ENCODE data around the gene GMPR2. TPM values are rescaled to one million over a fixed set of nuclear protein-coding genes. Genes with fewer than 3 reads are reported as not detected.

Gene GMPR2
- total RNA-seq, 1 donor = 87.7 TPM

- no peak for DNase-seq (ENCODE audit: low read depth)
- H3K4me3 ChIP-seq (ENCODE audit: low read depth, low read length) = no peak overlapping the region
- TF ChIP-seq, protein P1, sequence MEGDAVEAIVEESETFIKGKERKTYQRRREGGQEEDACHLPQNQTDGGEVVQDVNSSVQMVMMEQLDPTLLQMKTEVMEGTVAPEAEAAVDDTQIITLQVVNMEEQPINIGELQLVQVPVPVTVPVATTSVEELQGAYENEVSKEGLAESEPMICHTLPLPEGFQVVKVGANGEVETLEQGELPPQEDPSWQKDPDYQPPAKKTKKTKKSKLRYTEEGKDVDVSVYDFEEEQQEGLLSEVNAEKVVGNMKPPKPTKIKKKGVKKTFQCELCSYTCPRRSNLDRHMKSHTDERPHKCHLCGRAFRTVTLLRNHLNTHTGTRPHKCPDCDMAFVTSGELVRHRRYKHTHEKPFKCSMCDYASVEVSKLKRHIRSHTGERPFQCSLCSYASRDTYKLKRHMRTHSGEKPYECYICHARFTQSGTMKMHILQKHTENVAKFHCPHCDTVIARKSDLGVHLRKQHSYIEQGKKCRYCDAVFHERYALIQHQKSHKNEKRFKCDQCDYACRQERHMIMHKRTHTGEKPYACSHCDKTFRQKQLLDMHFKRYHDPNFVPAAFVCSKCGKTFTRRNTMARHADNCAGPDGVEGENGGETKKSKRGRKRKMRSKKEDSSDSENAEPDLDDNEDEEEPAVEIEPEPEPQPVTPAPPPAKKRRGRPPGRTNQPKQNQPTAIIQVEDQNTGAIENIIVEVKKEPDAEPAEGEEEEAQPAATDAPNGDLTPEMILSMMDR (IDR thresholded peaks at IDR 0.05; ENCODE audit: insufficient read depth, low read depth, low read length) = no peak
Observed at GRCh38 chr14:24254630-24255392, 22.1 kb downstream of the GMPR2 start.

GRCh38 chr14:24255438-24255837 is 22.7 kb downstream of the GMPR2 start:
- DNase-seq (ENCODE audit: low read depth) = no peak
- H3K4me3 ChIP-seq (ENCODE audit: low read depth, low read length) = no peak overlapping the region
- TF ChIP-seq, protein P1 (IDR thresholded peaks at IDR 0.05; ENCODE audit: insufficient read depth, low read depth, low read length) = no peak

- DNase-seq (ENCODE audit: low read depth) = no peak
- TF ChIP-seq, protein P1 (IDR thresholded peaks at IDR 0.05; ENCODE audit: insufficient read depth, low read depth, low read length) = no peak
- H3K4me3 ChIP-seq (ENCODE audit: low read depth, low read length) = no peak overlapping the region
Observed at GRCh38 chr14:24255931-24256711, 23.4 kb downstream of the GMPR2 start.

DNA sequence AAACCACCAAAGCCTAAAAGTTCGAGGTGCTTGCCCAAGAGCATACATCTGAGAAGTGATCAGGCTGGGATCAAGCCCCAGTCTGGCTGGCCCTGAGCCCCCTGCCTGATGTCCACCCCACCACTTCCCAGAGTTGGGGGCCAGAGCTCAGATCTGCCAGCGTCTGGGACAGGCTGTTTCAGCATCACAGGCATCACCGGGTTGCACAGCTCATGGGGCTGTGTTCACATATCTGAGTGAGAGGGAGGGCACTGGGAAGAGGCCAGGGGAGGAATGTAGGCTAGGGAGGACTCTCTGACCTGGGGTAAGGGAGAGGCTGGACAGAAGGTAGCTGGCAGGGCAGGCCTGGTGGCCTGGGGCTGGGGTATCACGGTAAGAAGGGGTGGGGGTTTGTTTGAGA is 24.2 kb downstream of the GMPR2 start:
- no peak overlapping the region for H3K4me3 ChIP-seq (ENCODE audit: low read depth, low read length)
- TF ChIP-seq, protein P1 (IDR thresholded peaks at IDR 0.05; ENCODE audit: insufficient read depth, low read depth, low read length) = no peak
- no peak for DNase-seq (ENCODE audit: low read depth)

DNA sequence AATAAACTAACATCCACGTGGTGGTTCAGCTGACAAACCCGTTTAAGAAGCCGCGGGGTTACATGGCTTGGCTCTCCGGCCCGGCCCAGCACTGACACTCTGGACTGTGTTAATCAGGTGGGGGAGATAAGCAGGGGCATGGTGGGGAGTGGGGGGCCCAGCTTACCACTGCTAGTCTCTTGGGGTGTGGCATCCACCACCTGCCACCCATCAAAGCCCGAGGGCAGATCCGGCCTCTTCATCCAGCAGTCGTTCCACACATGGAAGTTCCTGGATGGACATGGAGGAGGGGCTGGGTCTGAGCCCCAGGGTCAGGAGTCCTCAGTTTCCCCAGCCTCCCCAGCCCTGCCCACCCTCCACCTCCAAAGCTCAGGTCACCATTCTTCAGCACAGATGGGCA is 25.4 kb downstream of the GMPR2 start:
- TF ChIP-seq, protein P1 (IDR thresholded peaks at IDR 0.05; ENCODE audit: insufficient read depth, low read depth, low read length) = no peak
- no peak for DNase-seq (ENCODE audit: low read depth)
- no peak overlapping the region for H3K4me3 ChIP-seq (ENCODE audit: low read depth, low read length)

DNA sequence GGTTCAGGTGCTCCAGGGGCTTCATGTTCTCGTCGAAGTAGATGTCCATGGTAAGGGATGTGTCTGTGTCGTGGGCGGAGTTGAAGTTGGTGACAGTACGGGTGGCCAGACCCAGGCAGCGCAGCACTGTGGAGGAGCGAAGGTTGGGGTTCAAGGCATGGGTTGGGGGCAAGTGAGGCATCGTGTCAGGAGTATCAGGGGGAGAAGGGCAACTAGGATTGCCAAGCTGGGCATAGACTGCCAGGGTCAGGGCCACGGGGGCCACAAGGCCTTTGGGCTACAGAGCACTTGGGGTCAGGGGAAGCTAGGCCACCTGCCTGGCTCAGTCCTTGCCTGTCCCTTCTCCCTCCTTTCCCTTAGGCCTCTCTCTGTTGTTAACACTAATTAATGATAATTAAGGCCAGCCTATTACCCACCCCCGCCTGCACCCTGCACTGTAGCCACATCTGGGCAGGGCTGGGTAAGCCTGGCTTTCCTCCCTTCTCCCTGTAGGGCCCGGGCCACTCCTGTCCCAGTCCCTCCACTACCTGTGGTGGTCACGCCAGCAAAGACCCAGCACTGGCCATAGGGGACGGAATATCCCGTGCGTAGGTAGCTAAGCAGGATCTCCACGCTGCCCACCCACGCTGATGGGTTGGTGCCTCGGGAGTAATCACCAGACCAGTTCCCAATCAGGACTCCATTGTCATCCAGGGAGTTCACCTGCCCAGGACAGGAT is 26.0 kb downstream of the GMPR2 start:
- no peak overlapping the region for H3K4me3 ChIP-seq (ENCODE audit: low read depth, low read length)
- no peak for DNase-seq (ENCODE audit: low read depth)
- TF ChIP-seq, protein P1 (IDR thresholded peaks at IDR 0.05; ENCODE audit: insufficient read depth, low read depth, low read length) = no peak

Measured in fibroblast of villous mesenchyme (primary cell).